Purkinje cell (primary cell): ENCODE measurements around the gene KRT81. TPM values are rescaled to one million over a fixed set of nuclear protein-coding genes. Genes with fewer than 3 reads are reported as not detected.

ENCODE experiments used
- polyA plus RNA-seq: library from polyadenylated mRNA; unstranded; fragments of >200 nt; fragmentation: Nextera tagmentation; gene quantifications from 2 replicates; pipeline ENCODE4 v1.2.1, GENCODE V29; 2014

KRT81 gene
- polyA plus RNA-seq = not detected in 2 replicates

DNA sequence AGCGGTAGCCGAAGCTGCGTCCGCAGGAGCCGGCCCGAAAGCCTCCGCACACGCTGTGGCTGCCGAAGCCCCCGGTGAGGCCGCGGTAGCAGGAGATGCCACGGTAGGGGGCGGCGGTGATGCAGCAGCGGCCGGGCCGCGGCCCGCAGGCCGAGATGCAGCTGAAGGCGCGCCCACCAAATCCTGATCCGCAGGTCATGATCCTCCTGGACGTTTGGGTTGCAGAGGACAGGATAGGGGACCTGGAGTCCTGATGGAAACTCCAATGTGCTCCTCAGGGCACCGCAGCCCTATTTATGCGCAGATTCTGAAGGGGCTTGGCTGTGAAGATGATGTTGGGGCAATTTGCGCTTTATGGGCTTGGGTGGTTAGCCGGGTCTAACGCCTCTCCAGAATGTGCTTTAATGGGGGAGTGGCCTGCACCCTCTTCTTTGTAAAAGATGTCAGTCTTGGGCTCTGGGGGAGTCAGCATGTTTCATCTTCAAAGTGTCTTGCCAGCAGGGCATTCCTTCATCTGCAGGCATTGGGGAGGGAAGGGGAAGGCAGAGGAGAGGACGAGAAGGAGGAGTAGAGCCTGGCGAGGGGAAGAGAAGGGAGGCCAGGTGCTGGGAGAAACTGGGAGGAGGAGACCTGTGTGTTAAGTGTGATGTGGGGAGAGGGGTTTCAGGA lies at the start of gene KRT81:
TSS of gene KRT81 (minus strand) at position 268 of the 669 bp plus-strand sequence. CDS start at position 199, 69 bp downstream.

GRCh38 chr12:52320784-52321400 lies 29.6 kb upstream of the KRT81 start, which contains the start of gene KRT83:
Gene KRT83 (minus strand): TSS chr12:52321398. CDS start chr12:52321335, 63 bp downstream.

GRCh38 chr12:52274521-52275120 lies 16.7 kb downstream of the KRT81 start, which contains the start of gene KRT86:
Gene KRT86 (plus strand): TSS chr12:52274645. CDS start chr12:52301917, 27,272 bp downstream.

Other genes with a start within 250 kb of the KRT81 start
- gene NR4A1, start 240.1 kb downstream of the KRT81 start, polyA plus RNA-seq = 0.25 TPM in 1 of 2 replicates, not detected in the other
- 2.9 and 5.5 TPM in 2 replicates for gene ATG101, start 221.6 kb downstream of the KRT81 start, polyA plus RNA-seq
- gene SMIM41, start 211.8 kb downstream of the KRT81 start, polyA plus RNA-seq = not detected in 2 replicates
- not detected in 2 replicates for gene KRT80, start 99.5 kb downstream of the KRT81 start, polyA plus RNA-seq
- not detected in 2 replicates for gene KRT7, start 58.3 kb downstream of the KRT81 start, polyA plus RNA-seq
- gene KRT86, start 16.9 kb downstream of the KRT81 start, polyA plus RNA-seq = 0.19 and 0.92 TPM in 2 replicates
- gene KRT83, start 29.9 kb upstream of the KRT81 start, polyA plus RNA-seq = not detected in 2 replicates
- not detected in 2 replicates for gene KRT85, start 75.9 kb upstream of the KRT81 start, polyA plus RNA-seq
- not detected in 2 replicates for gene KRT84, start 94.1 kb upstream of the KRT81 start, polyA plus RNA-seq
- gene KRT82, start 114.8 kb upstream of the KRT81 start, polyA plus RNA-seq = not detected in 2 replicates
- not detected in 2 replicates for gene KRT75, start 142.8 kb upstream of the KRT81 start, polyA plus RNA-seq
- gene KRT6B, start 160.6 kb upstream of the KRT81 start, polyA plus RNA-seq = not detected in 2 replicates
- gene KRT6C, start 182.3 kb upstream of the KRT81 start, polyA plus RNA-seq = not detected in 2 replicates
- gene KRT6A, start 201.7 kb upstream of the KRT81 start, polyA plus RNA-seq = not detected in 2 replicates
- not detected in 2 replicates for gene KRT5, start 228.9 kb upstream of the KRT81 start, polyA plus RNA-seq